HepG2 (cell line): ENCODE data around the gene CACNG4. TPM values are rescaled to one million over a fixed set of nuclear protein-coding genes. Genes with fewer than 3 reads are reported as not detected.
A peak's percentile ranks its signal among the peaks of the same experiment; 100 is the strongest.

ENCODE experiments used
- ATM ChIP-seq: fragments of 450-650 bp; IDR thresholded peaks from 2 replicates; pipeline ENCODE4 v1.7.1; 2017; ENCODE audit warnings: mild to moderate bottlenecking, borderline replicate concordance
- CC2D1A ChIP-seq: sonication (generic); formaldehyde crosslinking; IDR thresholded peaks from 2 replicates; pipeline ENCODE4 v1.8.1; 2023; ENCODE audit warnings: mild to moderate bottlenecking, missing genetic modification reagents
- CTCF ChIP-seq: sonication (generic); formaldehyde crosslinking; IDR thresholded peaks from 2 replicates; pipeline ENCODE4 v1.5.0; 2020; ENCODE audit warnings: mild to moderate bottlenecking, missing genetic modification reagents, moderate library complexity
- MLX ChIP-seq: IDR thresholded peaks from 2 replicates; pipeline ENCODE4 v1.6.1; 2016
- NCOA5 ChIP-seq: sonication (generic); formaldehyde crosslinking; IDR thresholded peaks from 2 replicates; pipeline ENCODE4 v1.4.0; 2020; ENCODE audit warnings: missing genetic modification reagents
- PRPF4 ChIP-seq: fragments of 200-400 bp; formaldehyde crosslinking; IDR thresholded peaks from 2 replicates; pipeline ENCODE4 v1.6.1; 2016; ENCODE audit warnings: low read length, low read depth; ENCODE audit not compliant: poor library complexity, severe bottlenecking
- SALL1 ChIP-seq: sonication (generic); formaldehyde crosslinking; IDR thresholded peaks from 2 replicates; pipeline ENCODE4 v1.8.0; 2022; ENCODE audit warnings: mild to moderate bottlenecking, missing genetic modification reagents
- ZBTB14 ChIP-seq: sonication (generic); formaldehyde crosslinking; IDR thresholded peaks from 2 replicates; pipeline ENCODE4 v1.4.0; 2020; ENCODE audit warnings: missing genetic modification reagents
- ZBTB2 ChIP-seq: sonication (generic); formaldehyde crosslinking; IDR thresholded peaks from 2 replicates; pipeline ENCODE4 v1.8.0; 2022; ENCODE audit warnings: low read depth, missing genetic modification reagents
- ZBTB26 ChIP-seq: IDR thresholded peaks from 2 replicates; pipeline ENCODE4 v1.6.1; 2016; ENCODE audit warnings: missing compliant biosample characterization, missing genetic modification reagents, borderline replicate concordance
- ZNF567 ChIP-seq: sonication (generic); formaldehyde crosslinking; IDR thresholded peaks from 2 replicates; pipeline ENCODE4 v1.8.1; 2023; ENCODE audit warnings: mild to moderate bottlenecking, missing genetic modification reagents, borderline replicate concordance
- ZNF580 ChIP-seq: IDR thresholded peaks from 2 replicates; pipeline ENCODE4 v1.6.1; 2016; ENCODE audit warnings: low read depth, borderline replicate concordance
- ZNF644 ChIP-seq: IDR thresholded peaks from 2 replicates; pipeline ENCODE4 v1.6.1; 2016; ENCODE audit warnings: low read depth
- ZNF687 ChIP-seq: sonication (generic); formaldehyde crosslinking; IDR thresholded peaks from 2 replicates; pipeline ENCODE4 v1.5.1; 2020; ENCODE audit warnings: mild to moderate bottlenecking, missing genetic modification reagents, moderate library complexity
- ZNF800 ChIP-seq: sonication (generic); formaldehyde crosslinking; IDR thresholded peaks from 2 replicates; pipeline ENCODE4 v1.4.0; 2020; ENCODE audit warnings: missing genetic modification reagents
- polyA plus RNA-seq, 8 experiments: library from polyadenylated mRNA; depleted of rRNA in 3 of 8; stranded (reverse) in 7 of 8; unstranded in 1 of 8; fragments of >200 nt; fragmentation: Illumina TruSeq in 4 of 8; extraction: Trizol in 4 of 8; gene quantifications; 2 replicates each; pipeline versions ENCODE4 v1.2.1 to v1.2.3, GENCODE V29; 2011 to 2016; ENCODE audit warnings: low read depth in 4 of 8, missing spikeins in 1 of 8, mixed read lengths in 1 of 8; ENCODE audit not compliant: insufficient read depth in 1 of 8
- total RNA-seq, 5 experiments: library from RNA; depleted of rRNA; stranded (reverse); fragments of >200 nt; fragmentation: Illumina TruSeq; extraction: Trizol; gene quantifications; 2 replicates each; pipeline ENCODE4 v1.2.3, GENCODE V29; 2016; ENCODE audit warnings: low read depth in 1 of 5

The CACNG4 gene
- total and polyA plus RNA-seq, 2 of the 13 experiments (the other 11 are each of a cell fraction or from before 2014, with no cell fraction given), result 0.09 TPM

GRCh38 chr17:66964930-66965800, 658 bp downstream of the CACNG4 start (continued):
- TF ChIP-seq ZNF800 (CRISPR knock-in tag), result peak; percentile 98
- TF ChIP-seq ZBTB2 (CRISPR knock-in tag), result no peak
- no peak for TF ChIP-seq CTCF (CRISPR knock-in tag)
- TF ChIP-seq ZBTB26 (CRISPR knock-in tag), result no peak
- TF ChIP-seq ZNF567, result no peak
- no peak for TF ChIP-seq ZNF644 (CRISPR knock-in tag)
- TF ChIP-seq NCOA5 (CRISPR knock-in tag), result no peak
- no peak for TF ChIP-seq SALL1 (CRISPR knock-in tag)
- no peak for TF ChIP-seq ZNF580
- TF ChIP-seq ZBTB14 (CRISPR knock-in tag), result peak; percentile 68
- 0 out of 2 replicates have a peak, but pooled peaks have one; percentile 22 for TF ChIP-seq ZNF687
- TF ChIP-seq ATM, result no peak
- TF ChIP-seq PRPF4, result no peak
- TF ChIP-seq MLX, result no peak
- TF ChIP-seq CC2D1A (CRISPR knock-in tag), result no peak
